Natural killer cell treated with Interleukin-12 subunit alpha and Interleukin-12 subunit beta and Interleukin-15 and Interleukin-18, amount 100 ng/mL, for 72 hours (primary cell): ENCODE measurements around the gene TRIM2. TPM values are rescaled to one million over a fixed set of nuclear protein-coding genes. Genes with fewer than 3 reads are reported as not detected.
A peak's percentile ranks its signal among the peaks of the same experiment; 100 is the strongest.

ENCODE experiments used
- ATAC-seq, 2 donors: fragments of 150-1000 bp; cut with Tn5 transposase in 1 of 2; sonication (Bioruptor Pico), chemical (Tn5 transposase) in 1 of 2; 2 replicates each; pipeline ENCODE4 v1.10.0; 2021
- DNase-seq: peaks from one replicate; pipeline ENCODE4 v3.0.0; 2022; ENCODE audit warnings: low spot score
- H3K27ac Mint-ChIP-seq, 2 donors: 1 replicate in 1 of 2; 2 replicates in 1 of 2; pipeline ENCODE4 v1.8.0; 2022; ENCODE audit warnings: mixed read lengths in 2 of 2, mild to moderate bottlenecking in 1 of 2, moderate library complexity in 1 of 2
- H3K27me3 Mint-ChIP-seq, 2 donors: 1 replicate in 1 of 2; 2 replicates in 1 of 2; pipeline ENCODE4 v1.8.0; 2022; ENCODE audit warnings: mixed read lengths in 2 of 2
- H3K36me3 Mint-ChIP-seq: one replicate; pipeline ENCODE4 v1.8.0; 2022; ENCODE audit warnings: mixed read lengths
- H3K4me1 Mint-ChIP-seq, 2 donors: 1 replicate in 1 of 2; 2 replicates in 1 of 2; pipeline ENCODE4 v1.8.0; 2022; ENCODE audit warnings: low read depth in 2 of 2, mixed read lengths in 2 of 2, mild to moderate bottlenecking in 1 of 2
- H3K4me3 Mint-ChIP-seq: one replicate; pipeline ENCODE4 v1.8.0; 2022; ENCODE audit warnings: mixed read lengths
- H3K9me3 Mint-ChIP-seq: 2 replicates; pipeline ENCODE4 v1.8.0; 2022; ENCODE audit warnings: mixed read lengths
- total RNA-seq, 2 donors: library from RNA; stranded (reverse); gene quantifications; one replicate each; pipeline ENCODE4 v1.2.3, GENCODE V29; 2022

The TRIM2 gene
- total RNA-seq, 2 donors from 2014 or later, result not detected

DNA sequence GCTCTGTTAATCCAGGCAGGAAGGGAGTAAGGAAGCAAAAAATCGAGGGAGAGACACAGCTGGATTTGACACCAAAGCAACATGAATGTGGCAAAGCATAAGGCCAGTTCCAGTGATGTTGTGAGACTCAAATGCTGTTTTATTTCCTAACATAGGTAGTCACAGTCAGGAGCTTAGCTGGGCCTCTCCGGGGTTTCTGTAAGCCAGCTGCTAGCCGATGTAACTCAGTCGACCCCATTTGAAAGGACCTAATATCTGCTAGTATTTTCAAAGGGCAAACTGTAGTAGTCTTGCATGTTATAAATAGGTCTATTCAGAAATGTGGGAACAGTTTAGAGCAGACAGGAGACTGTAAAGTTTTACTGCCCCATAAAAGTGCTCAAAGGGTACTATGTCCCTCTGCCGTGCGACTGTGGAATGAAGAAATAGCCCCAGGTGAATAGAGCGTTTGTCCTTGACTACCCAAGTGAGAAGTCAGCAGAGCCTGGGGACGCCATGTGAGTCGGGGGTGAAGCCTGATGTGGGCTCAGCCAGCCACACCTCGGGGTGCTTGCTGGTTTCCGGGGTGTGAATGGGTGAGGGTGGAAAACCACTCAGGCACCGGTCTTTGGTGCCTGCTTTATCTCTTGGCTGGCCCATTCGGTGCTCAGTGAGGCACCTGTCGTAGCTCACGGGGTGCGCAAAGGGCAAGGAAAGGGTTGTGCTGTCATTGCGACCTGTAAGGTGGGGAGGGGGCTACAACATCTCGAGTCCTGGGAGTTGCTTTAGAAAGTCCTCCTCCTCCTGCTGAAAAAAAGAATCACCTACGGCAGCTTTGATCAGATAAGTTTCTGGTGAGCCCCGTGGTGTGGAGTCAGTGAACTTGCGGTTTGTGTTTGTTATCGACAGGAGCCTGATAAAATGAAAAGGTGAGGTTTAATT, 745 bp downstream of the TRIM2 start:
- Mint-ChIP-seq H3K4me3 (no peak overlapping the region), H3K27me3 (peaks cover 11 to 15% of the 10 kb centered on the region in 2 donors), H3K4me1 (peaks cover 4 to 10% of the 10 kb centered on the region in 2 donors), H3K36me3 (no peaks in the 10 kb centered on the region), H3K9me3 (no peaks in the 10 kb centered on the region), H3K27ac (no peak overlapping the region)
- no peak for DNase-seq
- peak in 1 of 2 donors; percentile 61 for ATAC-seq

DNA sequence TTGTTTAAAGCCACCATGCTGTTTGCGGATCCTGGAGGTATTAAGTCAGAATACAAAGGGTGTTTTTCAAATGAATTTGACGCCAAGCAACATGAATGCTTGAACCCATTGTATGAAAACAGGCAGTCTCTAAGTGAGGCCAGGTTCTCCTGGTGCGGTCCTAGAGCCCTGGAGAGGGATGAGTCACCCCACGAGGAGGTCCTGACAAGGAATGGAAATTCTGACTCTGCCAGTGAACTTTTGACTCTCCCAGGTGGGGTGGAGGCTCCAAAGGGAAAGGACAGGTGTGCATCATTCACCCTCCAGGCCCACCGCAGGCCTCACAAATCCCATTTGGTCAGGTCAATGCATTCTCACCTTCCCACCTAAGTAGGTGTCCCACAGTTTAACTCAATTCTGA, 1.5 kb downstream of the TRIM2 start:
- no peak overlapping the region for H3K4me3 Mint-ChIP-seq
- no peaks in the 10 kb centered on the region for H3K36me3 Mint-ChIP-seq
- DNase-seq, result no peak
- ATAC-seq, result no peak
- H3K27ac Mint-ChIP-seq, result no peak overlapping the region
- H3K27me3 Mint-ChIP-seq, result peaks cover 16% of the 10 kb centered on the region in 2 donors
- H3K4me1 Mint-ChIP-seq, result peaks cover 4 to 10% of the 10 kb centered on the region in 2 donors
- H3K9me3 Mint-ChIP-seq, result no peaks in the 10 kb centered on the region

DNA sequence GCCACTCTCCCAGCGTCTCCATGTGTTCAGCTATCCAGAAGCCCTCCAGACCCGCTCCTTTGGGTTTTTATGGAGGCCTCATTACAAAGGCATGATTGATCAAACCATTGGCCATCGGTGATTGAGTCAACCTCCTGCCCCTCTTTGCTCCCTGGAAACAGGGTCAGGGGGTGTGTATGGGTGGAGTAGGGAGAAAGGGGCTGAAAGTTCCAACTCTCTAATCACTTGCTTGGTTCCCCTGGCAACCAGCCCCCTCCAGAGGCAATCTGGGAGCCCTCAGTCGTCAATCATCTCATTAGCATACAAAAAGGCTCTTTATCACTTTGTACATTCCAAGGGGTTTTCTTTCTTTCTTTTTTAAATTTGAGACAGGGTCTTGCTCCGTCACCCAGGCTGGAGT, 2.3 kb downstream of the TRIM2 start:
- ATAC-seq (no peak), DNase-seq (no peak)
- Mint-ChIP-seq H3K4me1 (peaks cover 4 to 10% of the 10 kb centered on the region in 2 donors), H3K27ac (no peak overlapping the region), H3K36me3 (no peaks in the 10 kb centered on the region), H3K4me3 (no peak overlapping the region), H3K27me3 (peaks cover 16 to 17% of the 10 kb centered on the region in 2 donors), H3K9me3 (no peaks in the 10 kb centered on the region)

DNA sequence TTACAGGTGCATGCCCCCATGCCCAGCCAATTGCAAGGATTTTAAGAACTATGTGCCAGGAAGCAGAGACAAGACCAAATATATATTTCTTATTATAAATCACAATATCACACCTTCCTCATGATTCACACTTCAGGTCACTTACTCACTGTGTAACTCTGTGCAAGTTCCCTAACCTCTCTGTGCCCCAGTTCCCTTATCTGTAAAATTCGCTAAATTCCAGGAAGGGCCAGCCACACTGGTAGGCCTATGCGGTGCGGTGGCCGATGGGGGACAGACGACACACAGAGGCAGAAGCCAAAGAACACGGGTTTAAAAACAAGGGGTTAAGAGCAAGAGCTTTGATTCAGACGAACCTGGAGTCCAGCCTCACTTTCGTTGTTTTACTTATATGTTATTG, 2.8 kb downstream of the TRIM2 start:
- DNase-seq (no peak), ATAC-seq (peak; percentile 74 to 85)
- Mint-ChIP-seq H3K4me3 (no peak overlapping the region), H3K27ac (no peak overlapping the region), H3K36me3 (no peaks in the 10 kb centered on the region), H3K27me3 (peaks cover 19 to 22% of the 10 kb centered on the region in 2 donors), H3K4me1 (peaks cover 4 to 10% of the 10 kb centered on the region in 2 donors), H3K9me3 (no peaks in the 10 kb centered on the region)

DNA sequence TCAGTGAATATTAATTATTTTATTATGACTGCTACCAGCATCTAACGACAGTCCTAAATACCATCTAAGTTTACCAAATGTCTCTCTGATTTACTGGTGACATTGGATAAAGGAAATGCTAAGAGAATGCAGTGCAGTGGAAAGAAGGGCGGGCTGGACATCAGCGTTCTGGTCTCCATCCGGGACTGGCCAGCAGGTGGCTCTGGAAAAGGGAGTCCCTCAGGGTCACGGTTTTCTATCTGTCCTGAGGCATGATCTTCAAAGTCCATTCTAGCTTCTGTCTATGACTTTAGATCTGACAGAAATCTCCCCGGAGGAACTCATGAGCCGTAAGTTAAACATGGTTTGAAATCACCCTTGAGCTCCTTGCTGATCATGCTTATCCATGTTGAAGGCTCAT, 3.3 kb downstream of the TRIM2 start:
- Mint-ChIP-seq H3K4me1 (peaks cover 4 to 10% of the 10 kb centered on the region in 2 donors), H3K9me3 (no peaks in the 10 kb centered on the region), H3K36me3 (no peaks in the 10 kb centered on the region), H3K4me3 (no peak overlapping the region), H3K27me3 (peaks cover 24 to 28% of the 10 kb centered on the region in 2 donors), H3K27ac (no peak overlapping the region)
- ATAC-seq (no peak), DNase-seq (no peak)

DNA sequence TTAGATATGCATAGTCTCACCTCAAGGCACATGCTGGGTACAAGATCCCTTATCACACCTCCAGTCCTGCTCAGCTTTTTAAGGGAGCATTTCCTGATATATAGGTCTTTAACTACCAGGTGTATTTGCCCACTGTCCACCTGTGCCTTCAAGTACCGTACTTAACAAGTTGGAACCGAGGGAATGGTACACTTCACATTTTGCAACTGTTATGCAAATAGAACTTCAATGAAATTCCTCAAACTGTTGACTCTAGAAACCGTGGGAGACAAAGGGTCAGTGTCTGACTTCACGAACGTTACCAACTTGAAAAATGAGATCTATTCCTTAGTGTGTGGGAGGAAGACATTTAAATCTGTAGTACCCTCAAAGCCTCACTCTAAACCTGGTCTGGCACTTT, 5.2 kb downstream of the TRIM2 start:
- H3K27me3 Mint-ChIP-seq, result peaks cover 23 to 31% of the 10 kb centered on the region in 2 donors
- no peak for DNase-seq
- no peaks in the 10 kb centered on the region for H3K36me3 Mint-ChIP-seq
- H3K9me3 Mint-ChIP-seq, result no peaks in the 10 kb centered on the region
- no peak for ATAC-seq
- no peak overlapping the region for H3K4me3 Mint-ChIP-seq
- no peak overlapping the region for H3K27ac Mint-ChIP-seq
- H3K4me1 Mint-ChIP-seq, result peaks cover 4 to 8% of the 10 kb centered on the region in 2 donors

DNA sequence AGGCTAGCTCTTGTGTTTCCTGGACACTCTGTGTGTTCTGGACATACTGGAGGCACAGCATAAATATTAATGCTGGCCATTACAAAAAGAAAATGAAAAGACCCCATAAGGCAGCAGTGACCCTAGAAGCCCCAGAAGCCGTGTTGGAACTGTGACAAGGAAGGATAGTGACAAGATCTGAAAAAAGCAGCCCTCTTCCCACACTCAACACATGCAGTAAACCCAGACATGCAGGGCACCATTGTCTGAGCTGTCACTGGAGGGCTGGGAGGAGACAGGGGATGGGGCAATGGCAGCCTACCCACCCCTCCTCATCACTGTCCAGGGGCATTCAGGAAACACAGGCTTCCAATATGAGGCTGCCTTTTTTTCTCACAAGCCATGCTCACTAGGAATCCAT, 6.5 kb downstream of the TRIM2 start:
- Mint-ChIP-seq H3K27me3 (peaks cover 21 to 26% of the 10 kb centered on the region in 2 donors), H3K4me1 (peaks cover 4 to 6% of the 10 kb centered on the region in 2 donors), H3K36me3 (no peaks in the 10 kb centered on the region), H3K4me3 (no peak overlapping the region), H3K27ac (no peak overlapping the region), H3K9me3 (no peaks in the 10 kb centered on the region)
- DNase-seq (no peak), ATAC-seq (no peak)

DNA sequence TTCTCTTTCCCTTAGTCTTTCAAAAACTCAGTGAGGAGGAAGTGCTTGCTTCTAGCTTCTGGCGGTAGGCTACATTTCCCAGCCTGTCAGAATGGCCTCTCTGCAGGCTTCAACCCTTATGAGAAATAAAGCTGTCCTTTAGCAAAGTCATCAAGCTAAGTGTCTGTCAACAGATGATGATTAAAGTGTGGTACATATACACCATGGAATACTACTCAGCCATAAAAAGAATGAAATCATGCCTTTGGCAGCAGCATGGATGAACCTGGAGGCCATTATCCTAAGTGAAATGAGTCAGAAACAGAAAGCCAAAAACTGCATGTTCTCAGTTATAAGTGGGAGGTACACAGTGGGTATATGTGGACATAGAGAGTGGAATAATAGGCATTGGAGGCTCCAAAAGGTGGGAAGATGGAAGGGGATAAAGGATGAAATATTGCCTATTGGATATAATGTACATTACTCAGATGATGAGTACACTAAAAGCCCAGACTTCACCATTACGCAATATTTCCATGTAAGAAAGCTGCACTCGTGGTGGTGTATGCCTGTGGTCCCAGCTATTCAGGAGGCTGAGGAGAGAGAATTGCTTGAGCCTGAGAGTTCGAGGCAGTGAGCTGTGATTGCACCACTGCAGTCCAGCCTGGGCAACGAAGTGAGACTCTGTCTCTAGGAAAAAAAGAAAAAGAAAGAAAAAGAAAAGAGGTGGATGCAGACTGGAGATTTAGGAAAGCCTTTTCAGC, 7.9 kb downstream of the TRIM2 start:
- no peaks in the 10 kb centered on the region for H3K36me3 Mint-ChIP-seq
- DNase-seq, result no peak
- ATAC-seq, result no peak
- H3K4me3 Mint-ChIP-seq, result no peak overlapping the region
- peaks cover 0 to under 1% of the 10 kb centered on the region in 2 donors for H3K4me1 Mint-ChIP-seq
- H3K9me3 Mint-ChIP-seq, result no peaks in the 10 kb centered on the region
- peaks cover 28 to 38% of the 10 kb centered on the region in 2 donors for H3K27me3 Mint-ChIP-seq
- H3K27ac Mint-ChIP-seq, result no peak overlapping the region

DNA sequence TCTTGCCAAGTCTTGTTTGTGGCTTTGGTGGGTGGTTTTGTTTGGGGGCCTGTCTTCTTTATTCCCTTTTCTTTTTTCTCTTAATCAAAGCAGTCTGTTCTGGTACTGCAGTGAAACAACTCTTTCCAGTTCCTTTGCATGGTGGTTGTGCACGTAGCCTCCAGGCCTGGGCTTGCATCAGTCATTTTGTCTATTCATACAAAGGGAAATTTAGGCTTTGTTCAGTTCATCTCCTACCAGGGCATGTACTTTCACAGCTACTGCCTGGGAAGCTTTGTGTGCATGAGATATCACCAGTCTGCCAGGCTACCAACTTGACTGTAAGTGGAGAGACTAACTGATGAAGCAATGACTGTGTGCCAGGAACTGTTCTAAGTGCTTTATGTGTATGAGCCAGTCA, 8.5 kb downstream of the TRIM2 start:
- Mint-ChIP-seq H3K4me3 (no peak overlapping the region), H3K4me1 (no peaks in the 10 kb centered on the region), H3K36me3 (no peaks in the 10 kb centered on the region), H3K27me3 (peaks cover 33 to 44% of the 10 kb centered on the region in 2 donors), H3K9me3 (no peaks in the 10 kb centered on the region), H3K27ac (no peak overlapping the region)
- ATAC-seq (no peak), DNase-seq (no peak)

DNA sequence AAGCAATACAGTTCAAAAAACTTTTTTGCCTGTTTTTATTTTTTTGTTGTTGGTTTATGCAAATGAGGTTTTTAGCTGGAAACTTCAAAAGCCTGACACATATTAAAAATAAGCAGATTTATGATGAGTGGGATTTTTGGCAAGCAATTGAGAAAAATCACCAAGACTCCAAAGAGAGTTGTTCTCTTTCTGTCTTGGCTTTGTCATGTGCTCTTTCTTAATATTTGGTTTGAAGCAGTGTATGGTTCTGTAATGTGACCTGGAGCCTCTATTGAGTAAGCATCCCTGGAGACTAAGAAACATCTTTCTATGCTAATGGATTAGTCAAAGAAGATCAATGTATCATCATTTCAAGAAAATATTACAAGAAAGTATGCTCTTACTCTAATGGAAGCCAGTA, 11.7 kb downstream of the TRIM2 start:
- peaks cover 38 to 61% of the 10 kb centered on the region in 2 donors for H3K27me3 Mint-ChIP-seq
- DNase-seq (no peak), ATAC-seq (no peak)
- no peak overlapping the region for H3K27ac Mint-ChIP-seq
- no peaks in the 10 kb centered on the region for H3K9me3 Mint-ChIP-seq
- H3K36me3 Mint-ChIP-seq, result no peaks in the 10 kb centered on the region
- H3K4me1 Mint-ChIP-seq, result no peaks in the 10 kb centered on the region
- H3K4me3 Mint-ChIP-seq, result no peak overlapping the region

DNA sequence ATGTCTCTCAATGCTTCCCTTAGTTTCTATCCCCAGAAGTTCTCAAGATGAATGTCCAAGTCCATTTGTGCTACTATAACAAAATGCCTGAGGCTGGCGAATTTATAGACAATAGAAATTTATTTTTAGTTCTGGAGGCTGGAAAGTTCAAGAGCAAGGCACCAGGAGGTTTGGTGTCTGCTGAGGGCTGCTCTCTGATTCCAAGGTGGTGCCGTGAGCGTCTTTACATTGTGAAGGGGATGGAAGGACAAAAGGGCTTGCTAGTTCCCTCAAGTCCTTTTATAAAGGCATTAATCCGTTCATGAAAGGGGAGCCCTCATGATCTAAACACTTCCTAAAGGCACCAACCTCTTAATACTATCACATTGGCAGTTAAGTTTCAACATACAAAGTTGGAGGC, 12.3 kb downstream of the TRIM2 start:
- no peaks in the 10 kb centered on the region for H3K9me3 Mint-ChIP-seq
- no peak overlapping the region for H3K4me3 Mint-ChIP-seq
- no peak for DNase-seq
- ATAC-seq, result no peak
- H3K4me1 Mint-ChIP-seq, result no peaks in the 10 kb centered on the region
- peaks cover 42 to 67% of the 10 kb centered on the region in 2 donors for H3K27me3 Mint-ChIP-seq
- H3K36me3 Mint-ChIP-seq, result no peaks in the 10 kb centered on the region
- no peak overlapping the region for H3K27ac Mint-ChIP-seq

DNA sequence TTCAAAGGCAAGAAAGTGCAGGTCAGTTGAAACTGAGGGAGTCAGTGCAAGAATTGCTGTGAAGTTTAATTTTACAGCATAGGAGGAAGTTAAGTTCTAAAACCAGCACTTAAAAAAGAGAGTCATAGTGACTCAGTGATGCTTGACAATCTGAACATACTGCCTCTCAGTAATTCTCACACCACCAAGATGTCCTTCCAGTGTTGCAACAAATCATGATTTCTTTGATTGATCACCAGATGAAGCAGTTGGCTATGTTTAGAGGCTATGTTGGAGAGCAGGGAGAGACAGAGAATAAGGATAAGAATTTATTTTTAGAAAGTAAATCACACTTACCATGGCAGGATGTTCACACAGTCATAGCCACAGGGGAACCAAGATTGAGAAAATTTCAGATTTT, 13.2 kb downstream of the TRIM2 start:
- no peak overlapping the region for H3K27ac Mint-ChIP-seq
- no peak overlapping the region for H3K4me3 Mint-ChIP-seq
- no peaks in the 10 kb centered on the region for H3K9me3 Mint-ChIP-seq
- H3K36me3 Mint-ChIP-seq, result no peaks in the 10 kb centered on the region
- DNase-seq, result no peak
- peaks cover 35 to 61% of the 10 kb centered on the region in 2 donors for H3K27me3 Mint-ChIP-seq
- H3K4me1 Mint-ChIP-seq, result peaks cover 0 to 4% of the 10 kb centered on the region in 2 donors
- no peak for ATAC-seq

DNA sequence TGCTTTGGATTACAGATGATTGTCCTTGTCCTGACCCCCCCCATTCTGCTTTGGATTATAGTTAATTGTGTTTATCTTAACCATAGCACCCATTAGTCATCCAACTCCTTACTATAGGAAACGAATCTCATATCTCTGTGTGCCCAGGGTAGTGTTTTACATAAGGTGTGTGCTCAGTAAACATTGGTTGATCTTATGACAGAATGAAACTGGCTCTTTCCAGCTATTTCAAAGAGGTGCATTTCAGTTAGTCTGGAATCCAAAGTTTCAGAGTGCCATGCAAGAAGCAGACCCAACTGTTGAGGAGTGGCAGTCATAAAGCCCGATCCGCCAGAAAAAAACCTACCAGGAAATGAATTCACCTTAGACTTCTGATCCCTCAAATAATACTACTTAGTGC, 14.7 kb downstream of the TRIM2 start:
- Mint-ChIP-seq H3K4me1 (peaks cover 4 to 9% of the 10 kb centered on the region in 2 donors), H3K27ac (no peak overlapping the region), H3K4me3 (no peak overlapping the region), H3K9me3 (no peaks in the 10 kb centered on the region), H3K27me3 (peaks cover 35 to 59% of the 10 kb centered on the region in 2 donors), H3K36me3 (no peaks in the 10 kb centered on the region)
- DNase-seq, result no peak
- no peak for ATAC-seq
